Esophagus muscularis mucosa (tissue), 4 donors: ENCODE data around the gene SEPTIN8.

Experiments used
- EP300 ChIP-seq: sonication (generic); formaldehyde crosslinking; IDR thresholded peaks from one replicate; pipeline ENCODE4 v1.6.1; 2017; ENCODE audit warnings: antibody characterized with exemption
- POLR2A ChIP-seq: fragments of 450-650 bp; IDR thresholded peaks from one replicate; pipeline ENCODE4 v1.6.1; 2017; ENCODE audit warnings: antibody characterized with exemption, moderate library complexity, mild to moderate bottlenecking, low read depth
- POLR2AphosphoS5 ChIP-seq, 2 donors: sonication (generic); formaldehyde crosslinking; IDR thresholded peaks; one replicate each; pipeline ENCODE4 v1.6.1; 2017; ENCODE audit warnings: antibody characterized with exemption in 2 of 2
- TF ChIP-seq, protein P1 (sequence below), 3 experiments: fragments of 200-600 bp in 2 of 3; fragments of 450-650 bp in 1 of 3; sonication (generic) in 2 of 3; IDR thresholded peaks; one replicate each; pipeline ENCODE4 v1.5.1; 2017 to 2019; ENCODE audit warnings: antibody characterized with exemption in 3 of 3, mild to moderate bottlenecking in 2 of 3, moderate library complexity in 1 of 3

DNA sequence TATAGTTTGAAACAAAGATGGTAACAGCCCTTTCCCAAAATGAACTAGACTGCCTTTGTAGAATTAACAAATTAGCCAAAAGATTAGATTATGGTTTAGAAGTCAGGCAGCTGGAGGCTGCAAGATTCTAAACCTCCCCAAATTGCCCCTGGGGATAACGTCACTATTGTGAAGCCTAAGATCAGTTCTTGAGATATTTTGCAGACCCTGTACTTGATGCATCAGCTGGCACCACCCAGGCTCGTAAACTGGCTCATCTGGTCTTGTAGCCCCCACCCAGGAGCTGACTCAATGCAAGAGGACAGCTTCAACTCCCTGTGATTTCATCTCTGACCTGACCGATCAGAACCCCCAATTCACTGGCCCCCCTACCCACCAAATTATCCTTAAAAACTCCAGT is 31.8 kb upstream of the SEPTIN8 start:
- TF ChIP-seq POLR2A (no peak), EP300 (no peak), POLR2AphosphoS5 (IDR thresholded peaks at IDR 0.05) (no peak)
- TF ChIP-seq, protein P1, sequence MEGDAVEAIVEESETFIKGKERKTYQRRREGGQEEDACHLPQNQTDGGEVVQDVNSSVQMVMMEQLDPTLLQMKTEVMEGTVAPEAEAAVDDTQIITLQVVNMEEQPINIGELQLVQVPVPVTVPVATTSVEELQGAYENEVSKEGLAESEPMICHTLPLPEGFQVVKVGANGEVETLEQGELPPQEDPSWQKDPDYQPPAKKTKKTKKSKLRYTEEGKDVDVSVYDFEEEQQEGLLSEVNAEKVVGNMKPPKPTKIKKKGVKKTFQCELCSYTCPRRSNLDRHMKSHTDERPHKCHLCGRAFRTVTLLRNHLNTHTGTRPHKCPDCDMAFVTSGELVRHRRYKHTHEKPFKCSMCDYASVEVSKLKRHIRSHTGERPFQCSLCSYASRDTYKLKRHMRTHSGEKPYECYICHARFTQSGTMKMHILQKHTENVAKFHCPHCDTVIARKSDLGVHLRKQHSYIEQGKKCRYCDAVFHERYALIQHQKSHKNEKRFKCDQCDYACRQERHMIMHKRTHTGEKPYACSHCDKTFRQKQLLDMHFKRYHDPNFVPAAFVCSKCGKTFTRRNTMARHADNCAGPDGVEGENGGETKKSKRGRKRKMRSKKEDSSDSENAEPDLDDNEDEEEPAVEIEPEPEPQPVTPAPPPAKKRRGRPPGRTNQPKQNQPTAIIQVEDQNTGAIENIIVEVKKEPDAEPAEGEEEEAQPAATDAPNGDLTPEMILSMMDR (IDR thresholded peaks at IDR 0.05) = no peak
